H9 (cell line): Measurements from ENCODE around the gene SV2C. TPM values are rescaled to one million over a fixed set of nuclear protein-coding genes. Genes with fewer than 3 reads are reported as not detected.

ENCODE experiments used
- DNase-seq: peaks from one replicate; pipeline ENCODE4 v3.0.0-alpha.2; 2017
- H2AFZ ChIP-seq: one replicate; pipeline ENCODE4 v1.6.1; 2013; ENCODE audit warnings: mild to moderate bottlenecking, low read length, control low read depth, moderate library complexity
- H2AK5ac ChIP-seq: 2 replicates; pipeline ENCODE4 v1.6.1; 2013; ENCODE audit warnings: low read length, control low read depth, mixed read lengths; ENCODE audit not compliant: insufficient read length
- H2BK120ac ChIP-seq: one replicate; pipeline ENCODE4 v1.6.1; 2013; ENCODE audit warnings: low read depth, mild to moderate bottlenecking, low read length, control low read depth, inconsistent platforms; ENCODE audit not compliant: poor library complexity, severe bottlenecking
- H2BK12ac ChIP-seq: 2 replicates; pipeline ENCODE4 v1.6.1; 2013; ENCODE audit warnings: low read length, control low read depth, mixed read lengths, low read depth; ENCODE audit not compliant: insufficient read length
- H2BK15ac ChIP-seq: 2 replicates; pipeline ENCODE4 v1.6.1; 2013; ENCODE audit warnings: low read depth, low read length, control low read depth
- H2BK20ac ChIP-seq: one replicate; pipeline ENCODE4 v1.6.1; 2013; ENCODE audit warnings: low read depth, mild to moderate bottlenecking, low read length, control low read depth, inconsistent platforms; ENCODE audit not compliant: poor library complexity, severe bottlenecking
- H2BK5ac ChIP-seq: 2 replicates; pipeline ENCODE4 v1.6.1; 2013; ENCODE audit warnings: low read length, control low read depth, mixed read lengths; ENCODE audit not compliant: insufficient read length
- H3K14ac ChIP-seq: 2 replicates; pipeline ENCODE4 v1.6.1; 2013; ENCODE audit warnings: low read length, control low read depth; ENCODE audit not compliant: insufficient read depth
- H3K18ac ChIP-seq: 2 replicates; pipeline ENCODE4 v1.6.1; 2013; ENCODE audit warnings: low read depth, mild to moderate bottlenecking, mixed read lengths, low read length, control low read depth; ENCODE audit not compliant: insufficient read length
- H3K23ac ChIP-seq: 2 replicates; pipeline ENCODE4 v1.6.1; 2013; ENCODE audit warnings: low read length, control low read depth, mixed read lengths, low read depth; ENCODE audit not compliant: insufficient read length
- H3K23me2 ChIP-seq: 2 replicates; pipeline ENCODE4 v1.6.1; 2013; ENCODE audit warnings: low read depth, mild to moderate bottlenecking, mixed read lengths, low read length, control low read depth; ENCODE audit not compliant: insufficient read length, poor library complexity, severe bottlenecking
- H3K27ac ChIP-seq: 2 replicates; pipeline ENCODE4 v1.5.1; 2013; ENCODE audit warnings: low read length, control low read depth, mixed read lengths, low read depth; ENCODE audit not compliant: insufficient read length
- H3K27me3 ChIP-seq: 2 replicates; pipeline ENCODE4 v1.6.1; 2013; ENCODE audit warnings: low read length, control low read depth, inconsistent platforms; ENCODE audit not compliant: insufficient read depth
- H3K4ac ChIP-seq: 2 replicates; pipeline ENCODE4 v1.6.1; 2013; ENCODE audit warnings: low read depth, mild to moderate bottlenecking, control low read depth, inconsistent platforms, low read length, moderate library complexity
- H3K4me1 ChIP-seq: 2 replicates; pipeline ENCODE4 v1.6.1; 2013; ENCODE audit warnings: low read length, control low read depth, inconsistent platforms; ENCODE audit not compliant: insufficient read depth
- H3K4me2 ChIP-seq: 2 replicates; pipeline ENCODE4 v1.6.1; 2013; ENCODE audit warnings: low read length, control low read depth, mixed read lengths; ENCODE audit not compliant: insufficient read length, insufficient read depth
- H3K56ac ChIP-seq: 2 replicates; pipeline ENCODE4 v1.6.1; 2013; ENCODE audit warnings: low read depth, mild to moderate bottlenecking, mixed read lengths, low read length, control low read depth; ENCODE audit not compliant: insufficient read length
- H3K79me1 ChIP-seq: 2 replicates; pipeline ENCODE4 v1.6.1; 2013; ENCODE audit warnings: low read depth, mild to moderate bottlenecking, moderate library complexity, low read length, control low read depth, inconsistent platforms; ENCODE audit not compliant: insufficient read depth, poor library complexity, severe bottlenecking
- H3K79me2 ChIP-seq: 2 replicates; pipeline ENCODE4 v1.6.1; 2013; ENCODE audit warnings: low read length, control low read depth, inconsistent platforms; ENCODE audit not compliant: insufficient read depth
- H3K9ac ChIP-seq: 2 replicates; pipeline ENCODE4 v1.6.1; 2013; ENCODE audit warnings: low read length, control low read depth, mixed read lengths; ENCODE audit not compliant: insufficient read length; ENCODE audit errors: extremely low read depth
- H3K9me3 ChIP-seq: one replicate; pipeline ENCODE4 v1.6.1; 2013; ENCODE audit warnings: low read depth, low read length, inconsistent platforms; ENCODE audit not compliant: control insufficient read depth
- H3T11ph ChIP-seq: one replicate; pipeline ENCODE4 v1.6.1; 2013; ENCODE audit warnings: mild to moderate bottlenecking, low read length, control low read depth, inconsistent platforms
- H4K20me1 ChIP-seq: one replicate; pipeline ENCODE4 v1.6.1; 2013; ENCODE audit not compliant: control insufficient read depth, insufficient read length, insufficient read depth
- H4K5ac ChIP-seq: 2 replicates; pipeline ENCODE4 v1.6.1; 2013; ENCODE audit warnings: low read depth, mild to moderate bottlenecking, mixed read lengths, low read length, control low read depth; ENCODE audit not compliant: insufficient read length
- H4K8ac ChIP-seq: replicated peaks from 2 replicates; pipeline ENCODE4 v1.6.1; 2013; ENCODE audit warnings: low read length, control low read depth, mixed read lengths, low read depth; ENCODE audit not compliant: insufficient read length
- H4K91ac ChIP-seq: 2 replicates; pipeline ENCODE4 v1.6.1; 2013; ENCODE audit warnings: low read depth, mild to moderate bottlenecking, moderate library complexity, mixed read lengths, low read length, control low read depth; ENCODE audit not compliant: insufficient read length
- H3K27ac Mint-ChIP-seq, 3 experiments: 2 replicates in 2 of 3; 3 replicates in 1 of 3; pipeline ENCODE4 v1.8.0; 2020 to 2021; ENCODE audit warnings: mixed read lengths in 3 of 3, mild to moderate bottlenecking in 1 of 3, moderate library complexity in 1 of 3
- H3K27me3 Mint-ChIP-seq: 2 replicates; pipeline ENCODE4 v1.8.0; 2021; ENCODE audit warnings: low read depth, mild to moderate bottlenecking, moderate library complexity, mixed read lengths
- H3K36me3 Mint-ChIP-seq, 3 experiments: 2 replicates in 2 of 3; 3 replicates in 1 of 3; pipeline ENCODE4 v1.8.0; 2020 to 2021; ENCODE audit warnings: low read depth in 3 of 3, mixed read lengths in 3 of 3; ENCODE audit not compliant: insufficient read depth in 1 of 3
- H3K4me1 Mint-ChIP-seq, 2 experiments: 2 replicates each; pipeline ENCODE4 v1.8.0; 2020; ENCODE audit warnings: mixed read lengths in 2 of 2
- H3K4me3 Mint-ChIP-seq, 2 experiments: 2 replicates in 1 of 2; 3 replicates in 1 of 2; pipeline ENCODE4 v1.8.0; 2020 to 2021; ENCODE audit warnings: mild to moderate bottlenecking in 2 of 2, mixed read lengths in 2 of 2, moderate library complexity in 1 of 2
- H3K9me3 Mint-ChIP-seq, 2 experiments: 2 replicates in 1 of 2; 3 replicates in 1 of 2; pipeline ENCODE4 v1.8.0; 2020; ENCODE audit warnings: mild to moderate bottlenecking in 2 of 2, mixed read lengths in 2 of 2, moderate library complexity in 1 of 2
- WGBS: extraction: QIAGEN DNeasy Blood & Tissue Kit; methylation state at CpG from one replicate; pipeline ENCODE4 v1.1.7; 2013; ENCODE audit warnings: missing lambda C conversion rate, low lambda C conversion rate, mixed read lengths; ENCODE audit not compliant: insufficient read length; ENCODE audit errors: extremely low coverage; 5-methylcytosine and 5-hydroxymethylcytosine counted together
- total RNA-seq: library from RNA; stranded (reverse); gene quantifications from 2 replicates; pipeline ENCODE4 v1.2.1, GENCODE V29; 2021
- TF ChIP-seq, protein P1 (sequence below): fragments of 200-600 bp; sonication (generic); conservative IDR thresholded peaks from 3 replicates; pipeline ENCODE4 v1.8.0; 2021; ENCODE audit warnings: antibody characterized with exemption, mild to moderate bottlenecking

SV2C gene
- total RNA-seq, 1 experiment from 2014 or later: 0.09 TPM

DNA sequence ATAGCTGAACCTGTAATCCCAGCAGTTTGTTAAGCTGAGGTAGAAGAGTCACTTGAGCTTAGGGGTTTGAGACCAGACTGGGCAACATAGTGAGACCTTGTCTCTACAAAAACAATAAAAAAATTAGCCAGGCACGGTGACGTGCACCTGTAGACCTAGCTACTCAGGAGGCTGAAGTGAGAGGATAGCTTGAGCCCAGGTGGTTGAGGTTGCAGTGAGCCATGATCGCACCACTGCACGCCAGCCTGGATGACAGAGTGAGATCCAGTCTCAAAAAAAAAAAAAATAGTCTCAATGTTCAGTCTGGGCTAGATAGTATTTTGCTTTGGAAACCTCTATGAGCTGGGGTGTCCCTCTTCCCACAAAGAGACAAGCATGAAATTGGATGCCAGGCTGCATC lies 268.0 kb downstream of the SV2C start:
- H3K4me3 Mint-ChIP-seq: no peak overlapping the region
- H4K5ac ChIP-seq: no peak overlapping the region
- WGBS: no CpG with 5 or more reads among the region's 4 CpGs

More for the DNA sequence above, 268.0 kb downstream of the SV2C start:
- H3K23ac ChIP-seq: no peak overlapping the region
- no peaks in the 10 kb centered on the region for H3K4me1 ChIP-seq
- H3K36me3 Mint-ChIP-seq: no peaks in the 10 kb centered on the region
- no peak overlapping the region for H3K14ac ChIP-seq
- no peaks in the 10 kb centered on the region for H3K23me2 ChIP-seq
- H3K4ac ChIP-seq: no peak overlapping the region
- no peak for DNase-seq
- TF ChIP-seq, protein P1, sequence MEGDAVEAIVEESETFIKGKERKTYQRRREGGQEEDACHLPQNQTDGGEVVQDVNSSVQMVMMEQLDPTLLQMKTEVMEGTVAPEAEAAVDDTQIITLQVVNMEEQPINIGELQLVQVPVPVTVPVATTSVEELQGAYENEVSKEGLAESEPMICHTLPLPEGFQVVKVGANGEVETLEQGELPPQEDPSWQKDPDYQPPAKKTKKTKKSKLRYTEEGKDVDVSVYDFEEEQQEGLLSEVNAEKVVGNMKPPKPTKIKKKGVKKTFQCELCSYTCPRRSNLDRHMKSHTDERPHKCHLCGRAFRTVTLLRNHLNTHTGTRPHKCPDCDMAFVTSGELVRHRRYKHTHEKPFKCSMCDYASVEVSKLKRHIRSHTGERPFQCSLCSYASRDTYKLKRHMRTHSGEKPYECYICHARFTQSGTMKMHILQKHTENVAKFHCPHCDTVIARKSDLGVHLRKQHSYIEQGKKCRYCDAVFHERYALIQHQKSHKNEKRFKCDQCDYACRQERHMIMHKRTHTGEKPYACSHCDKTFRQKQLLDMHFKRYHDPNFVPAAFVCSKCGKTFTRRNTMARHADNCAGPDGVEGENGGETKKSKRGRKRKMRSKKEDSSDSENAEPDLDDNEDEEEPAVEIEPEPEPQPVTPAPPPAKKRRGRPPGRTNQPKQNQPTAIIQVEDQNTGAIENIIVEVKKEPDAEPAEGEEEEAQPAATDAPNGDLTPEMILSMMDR: no peak
- no peak overlapping the region for H3K9ac ChIP-seq
- no peaks in the 10 kb centered on the region for H3K9me3 Mint-ChIP-seq
- H3K79me2 ChIP-seq: no peaks in the 10 kb centered on the region
- no peak overlapping the region for H4K91ac ChIP-seq
- H3K79me1 ChIP-seq: no peaks in the 10 kb centered on the region
- no peak overlapping the region for H3K27ac Mint-ChIP-seq
- peaks cover 6 to 12% of the 10 kb centered on the region in 2 experiments for H3K4me1 Mint-ChIP-seq
- no peak overlapping the region for H2BK15ac ChIP-seq
- no peak overlapping the region for H2BK12ac ChIP-seq
- no peak overlapping the region for H4K8ac ChIP-seq
- no peak overlapping the region for H3K18ac ChIP-seq
- no peak overlapping the region for H2AFZ ChIP-seq
- H3K27me3 Mint-ChIP-seq: no peaks in the 10 kb centered on the region
- H2BK5ac ChIP-seq: no peak overlapping the region
- H3K4me2 ChIP-seq: no peak overlapping the region
- no peak overlapping the region for H3K56ac ChIP-seq
- no peaks in the 10 kb centered on the region for H3K9me3 ChIP-seq
- H3K27ac ChIP-seq: no peak overlapping the region
- H4K20me1 ChIP-seq: no peaks in the 10 kb centered on the region
- H2BK20ac ChIP-seq: no peak overlapping the region
- no peaks in the 10 kb centered on the region for H3K27me3 ChIP-seq
- no peak overlapping the region for H2AK5ac ChIP-seq
- H3T11ph ChIP-seq: no peak overlapping the region
- no peak overlapping the region for H2BK120ac ChIP-seq
